Measurements from ENCODE around the gene C19orf81. TPM values are rescaled to one million over a fixed set of nuclear protein-coding genes. Genes with fewer than 3 reads are reported as not detected.
"Not testable (repeated sequence)": the region's sequence is repeated elsewhere in the genome, so short reads cannot be mapped to it uniquely, and the experiment has no call there.

The C19orf81 gene
- total and polyA plus RNA-seq, 2 of the 8 experiments (the other 6 are each of a cell fraction or from before 2014, with no cell fraction given), result 11.7 to 13.0 TPM

DNA sequence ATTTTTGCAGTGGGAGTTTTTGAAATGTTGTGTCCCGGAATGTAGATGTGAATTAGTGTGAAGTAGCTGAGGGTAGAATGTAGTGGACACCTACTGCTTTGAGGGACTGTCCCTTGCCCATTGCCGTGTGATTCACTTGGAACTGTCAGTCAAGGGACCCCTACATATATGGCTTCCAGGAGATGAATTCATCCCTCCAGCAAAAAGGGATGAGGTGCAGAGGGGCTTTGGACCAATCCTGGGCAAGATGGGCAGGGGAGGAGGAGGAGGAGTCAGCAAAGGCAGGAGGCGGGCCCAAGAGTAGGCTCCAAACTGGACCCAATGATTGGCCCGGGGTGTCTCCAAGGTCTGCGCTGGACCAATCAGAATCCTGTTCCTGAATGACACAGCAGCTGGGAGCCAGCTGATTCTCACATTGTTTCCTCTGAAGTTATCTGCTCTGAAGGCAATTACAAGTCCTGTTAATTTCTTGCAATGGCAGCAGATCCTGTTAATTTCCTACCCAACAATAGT lies 28.8 kb upstream of the C19orf81 start:
- H3K79me1 ChIP-seq (ENCODE audit: low read depth, low read length); H3K56ac ChIP-seq (replicated peaks; ENCODE audit: insufficient read length, low read depth, low read length); H2BK12ac ChIP-seq (ENCODE audit: low read depth, low read length); H3K23me2 ChIP-seq (ENCODE audit: low read depth, low read length); DNase-seq (ENCODE audit: low read depth in 1 of 2, low spot score in 2 of 2); H3K9me3 ChIP-seq (ENCODE audit: insufficient read depth in 2 of 2, low read depth in 1 of 2, low read length in 1 of 2); FAIRE-seq; H4K20me1 ChIP-seq (replicated peaks in 1 of 2; ENCODE audit: control insufficient read depth in 1 of 2, insufficient read depth in 2 of 2, low read length in 2 of 2); CTCF ChIA-PET (ENCODE audit: partially characterized antibody); H3K23ac ChIP-seq (ENCODE audit: insufficient read length); H3K4ac ChIP-seq (replicated peaks; ENCODE audit: insufficient read length, low read depth, low read length); H2BK120ac ChIP-seq (replicated peaks; ENCODE audit: low read depth, low read length); H3K4me3 ChIP-seq (ENCODE audit: extremely low read depth in 1 of 4, insufficient read depth in 2 of 4, low read depth in 3 of 4, low read length in 4 of 4); H3K27me3 ChIP-seq (replicated peaks in 1 of 4; ENCODE audit: control insufficient read depth in 3 of 4, extremely low read depth in 1 of 4, insufficient read depth in 3 of 4, low read length in 3 of 4); H2AFZ ChIP-seq (ENCODE audit: low read length); H2AK5ac ChIP-seq (ENCODE audit: low read depth, low read length); H2BK20ac ChIP-seq (ENCODE audit: low read length); H2BK15ac ChIP-seq (ENCODE audit: low read length); H2BK5ac ChIP-seq (ENCODE audit: low read depth, low read length); H4K91ac ChIP-seq (replicated peaks; ENCODE audit: insufficient read length, low read length); H4K8ac ChIP-seq (ENCODE audit: extremely low read depth, insufficient read depth, low read length); H3K18ac ChIP-seq (ENCODE audit: extremely low read depth, low read length); H3K79me2 ChIP-seq (ENCODE audit: control insufficient read depth in 1 of 2, insufficient read depth in 2 of 2, low read length in 2 of 2); H3K27ac ChIP-seq (ENCODE audit: low read depth, low read length); H3K36me3 ChIP-seq (ENCODE audit: control insufficient read depth in 2 of 4, insufficient read depth in 4 of 4, low read length in 3 of 4); H4K5ac ChIP-seq (ENCODE audit: insufficient read length, low read depth, low read length); H3K9ac ChIP-seq (replicated peaks in 1 of 4; ENCODE audit: extremely low read depth in 1 of 4, low read depth in 3 of 4, low read length in 3 of 4); H3K4me2 ChIP-seq (ENCODE audit: insufficient read depth in 1 of 2, low read depth in 2 of 2, low read length in 2 of 2); H3K14ac ChIP-seq (ENCODE audit: insufficient read length); POLR2A ChIA-PET (ENCODE audit: partially characterized antibody); H3K4me1 ChIP-seq (replicated peaks in 1 of 4; ENCODE audit: control insufficient read depth in 3 of 4, insufficient read depth in 4 of 4, low read length in 3 of 4): not testable (repeated sequence)
- WGBS, 2 experiments (ENCODE audit: extremely low coverage in 1 of 2, insufficient coverage in 1 of 2, insufficient read length in 1 of 2, insufficient replicate concordance in 2 of 2, low coverage in 1 of 2, low lambda C conversion rate in 2 of 2, missing lambda C conversion rate in 1 of 2), result 93% methylated on average over 3 of the region's 5 CpGs; no CpG with 5 or more reads in 1 of the 2 experiments
